H9 (cell line): Measurements from ENCODE around the gene FAAP100. TPM values are rescaled to one million over a fixed set of nuclear protein-coding genes. Genes with fewer than 3 reads are reported as not detected.

Source experiments
- DNase-seq: peaks from one replicate; pipeline ENCODE4 v3.0.0-alpha.2; 2017
- H2AFZ ChIP-seq: one replicate; pipeline ENCODE4 v1.6.1; 2013; ENCODE audit warnings: mild to moderate bottlenecking, low read length, control low read depth, moderate library complexity
- H2AK5ac ChIP-seq: 2 replicates; pipeline ENCODE4 v1.6.1; 2013; ENCODE audit warnings: low read length, control low read depth, mixed read lengths; ENCODE audit not compliant: insufficient read length
- H2BK120ac ChIP-seq: one replicate; pipeline ENCODE4 v1.6.1; 2013; ENCODE audit warnings: low read depth, mild to moderate bottlenecking, low read length, control low read depth, inconsistent platforms; ENCODE audit not compliant: poor library complexity, severe bottlenecking
- H2BK12ac ChIP-seq: 2 replicates; pipeline ENCODE4 v1.6.1; 2013; ENCODE audit warnings: low read length, control low read depth, mixed read lengths, low read depth; ENCODE audit not compliant: insufficient read length
- H2BK15ac ChIP-seq: 2 replicates; pipeline ENCODE4 v1.6.1; 2013; ENCODE audit warnings: low read depth, low read length, control low read depth
- H2BK20ac ChIP-seq: one replicate; pipeline ENCODE4 v1.6.1; 2013; ENCODE audit warnings: low read depth, mild to moderate bottlenecking, low read length, control low read depth, inconsistent platforms; ENCODE audit not compliant: poor library complexity, severe bottlenecking
- H2BK5ac ChIP-seq: 2 replicates; pipeline ENCODE4 v1.6.1; 2013; ENCODE audit warnings: low read length, control low read depth, mixed read lengths; ENCODE audit not compliant: insufficient read length
- H3K14ac ChIP-seq: 2 replicates; pipeline ENCODE4 v1.6.1; 2013; ENCODE audit warnings: low read length, control low read depth; ENCODE audit not compliant: insufficient read depth
- H3K18ac ChIP-seq: 2 replicates; pipeline ENCODE4 v1.6.1; 2013; ENCODE audit warnings: low read depth, mild to moderate bottlenecking, mixed read lengths, low read length, control low read depth; ENCODE audit not compliant: insufficient read length
- H3K23ac ChIP-seq: 2 replicates; pipeline ENCODE4 v1.6.1; 2013; ENCODE audit warnings: low read length, control low read depth, mixed read lengths, low read depth; ENCODE audit not compliant: insufficient read length
- H3K23me2 ChIP-seq: 2 replicates; pipeline ENCODE4 v1.6.1; 2013; ENCODE audit warnings: low read depth, mild to moderate bottlenecking, mixed read lengths, low read length, control low read depth; ENCODE audit not compliant: insufficient read length, poor library complexity, severe bottlenecking
- H3K27ac ChIP-seq: 2 replicates; pipeline ENCODE4 v1.5.1; 2013; ENCODE audit warnings: low read length, control low read depth, mixed read lengths, low read depth; ENCODE audit not compliant: insufficient read length
- H3K27me3 ChIP-seq: 2 replicates; pipeline ENCODE4 v1.6.1; 2013; ENCODE audit warnings: low read length, control low read depth, inconsistent platforms; ENCODE audit not compliant: insufficient read depth
- H3K4ac ChIP-seq: 2 replicates; pipeline ENCODE4 v1.6.1; 2013; ENCODE audit warnings: low read depth, mild to moderate bottlenecking, control low read depth, inconsistent platforms, low read length, moderate library complexity
- H3K4me1 ChIP-seq: 2 replicates; pipeline ENCODE4 v1.6.1; 2013; ENCODE audit warnings: low read length, control low read depth, inconsistent platforms; ENCODE audit not compliant: insufficient read depth
- H3K4me2 ChIP-seq: 2 replicates; pipeline ENCODE4 v1.6.1; 2013; ENCODE audit warnings: low read length, control low read depth, mixed read lengths; ENCODE audit not compliant: insufficient read length, insufficient read depth
- H3K56ac ChIP-seq: 2 replicates; pipeline ENCODE4 v1.6.1; 2013; ENCODE audit warnings: low read depth, mild to moderate bottlenecking, mixed read lengths, low read length, control low read depth; ENCODE audit not compliant: insufficient read length
- H3K79me1 ChIP-seq: 2 replicates; pipeline ENCODE4 v1.6.1; 2013; ENCODE audit warnings: low read depth, mild to moderate bottlenecking, moderate library complexity, low read length, control low read depth, inconsistent platforms; ENCODE audit not compliant: insufficient read depth, poor library complexity, severe bottlenecking
- H3K79me2 ChIP-seq: 2 replicates; pipeline ENCODE4 v1.6.1; 2013; ENCODE audit warnings: low read length, control low read depth, inconsistent platforms; ENCODE audit not compliant: insufficient read depth
- H3K9ac ChIP-seq: 2 replicates; pipeline ENCODE4 v1.6.1; 2013; ENCODE audit warnings: low read length, control low read depth, mixed read lengths; ENCODE audit not compliant: insufficient read length; ENCODE audit errors: extremely low read depth
- H3K9me3 ChIP-seq: one replicate; pipeline ENCODE4 v1.6.1; 2013; ENCODE audit warnings: low read depth, low read length, inconsistent platforms; ENCODE audit not compliant: control insufficient read depth
- H3T11ph ChIP-seq: one replicate; pipeline ENCODE4 v1.6.1; 2013; ENCODE audit warnings: mild to moderate bottlenecking, low read length, control low read depth, inconsistent platforms
- H4K20me1 ChIP-seq: one replicate; pipeline ENCODE4 v1.6.1; 2013; ENCODE audit not compliant: control insufficient read depth, insufficient read length, insufficient read depth
- H4K5ac ChIP-seq: 2 replicates; pipeline ENCODE4 v1.6.1; 2013; ENCODE audit warnings: low read depth, mild to moderate bottlenecking, mixed read lengths, low read length, control low read depth; ENCODE audit not compliant: insufficient read length
- H4K8ac ChIP-seq: replicated peaks from 2 replicates; pipeline ENCODE4 v1.6.1; 2013; ENCODE audit warnings: low read length, control low read depth, mixed read lengths, low read depth; ENCODE audit not compliant: insufficient read length
- H4K91ac ChIP-seq: 2 replicates; pipeline ENCODE4 v1.6.1; 2013; ENCODE audit warnings: low read depth, mild to moderate bottlenecking, moderate library complexity, mixed read lengths, low read length, control low read depth; ENCODE audit not compliant: insufficient read length
- H3K27ac Mint-ChIP-seq, 3 experiments: 2 replicates in 2 of 3; 3 replicates in 1 of 3; pipeline ENCODE4 v1.8.0; 2020 to 2021; ENCODE audit warnings: mixed read lengths in 3 of 3, mild to moderate bottlenecking in 1 of 3, moderate library complexity in 1 of 3
- H3K27me3 Mint-ChIP-seq: 2 replicates; pipeline ENCODE4 v1.8.0; 2021; ENCODE audit warnings: low read depth, mild to moderate bottlenecking, moderate library complexity, mixed read lengths
- H3K36me3 Mint-ChIP-seq, 3 experiments: 2 replicates in 2 of 3; 3 replicates in 1 of 3; pipeline ENCODE4 v1.8.0; 2020 to 2021; ENCODE audit warnings: low read depth in 3 of 3, mixed read lengths in 3 of 3; ENCODE audit not compliant: insufficient read depth in 1 of 3
- H3K4me1 Mint-ChIP-seq, 2 experiments: 2 replicates each; pipeline ENCODE4 v1.8.0; 2020; ENCODE audit warnings: mixed read lengths in 2 of 2
- H3K4me3 Mint-ChIP-seq, 2 experiments: 2 replicates in 1 of 2; 3 replicates in 1 of 2; pipeline ENCODE4 v1.8.0; 2020 to 2021; ENCODE audit warnings: mild to moderate bottlenecking in 2 of 2, mixed read lengths in 2 of 2, moderate library complexity in 1 of 2
- H3K9me3 Mint-ChIP-seq, 2 experiments: 2 replicates in 1 of 2; 3 replicates in 1 of 2; pipeline ENCODE4 v1.8.0; 2020; ENCODE audit warnings: mild to moderate bottlenecking in 2 of 2, mixed read lengths in 2 of 2, moderate library complexity in 1 of 2
- WGBS: extraction: QIAGEN DNeasy Blood & Tissue Kit; methylation state at CpG from one replicate; pipeline ENCODE4 v1.1.7; 2013; ENCODE audit warnings: missing lambda C conversion rate, low lambda C conversion rate, mixed read lengths; ENCODE audit not compliant: insufficient read length; ENCODE audit errors: extremely low coverage; 5-methylcytosine and 5-hydroxymethylcytosine counted together
- total RNA-seq: library from RNA; stranded (reverse); gene quantifications from 2 replicates; pipeline ENCODE4 v1.2.1, GENCODE V29; 2021
- TF ChIP-seq, protein P1 (sequence below): fragments of 200-600 bp; sonication (generic); conservative IDR thresholded peaks from 3 replicates; pipeline ENCODE4 v1.8.0; 2021; ENCODE audit warnings: antibody characterized with exemption, mild to moderate bottlenecking

Gene FAAP100
- total RNA-seq, 1 experiment from 2014 or later: 54.0 TPM

DNA sequence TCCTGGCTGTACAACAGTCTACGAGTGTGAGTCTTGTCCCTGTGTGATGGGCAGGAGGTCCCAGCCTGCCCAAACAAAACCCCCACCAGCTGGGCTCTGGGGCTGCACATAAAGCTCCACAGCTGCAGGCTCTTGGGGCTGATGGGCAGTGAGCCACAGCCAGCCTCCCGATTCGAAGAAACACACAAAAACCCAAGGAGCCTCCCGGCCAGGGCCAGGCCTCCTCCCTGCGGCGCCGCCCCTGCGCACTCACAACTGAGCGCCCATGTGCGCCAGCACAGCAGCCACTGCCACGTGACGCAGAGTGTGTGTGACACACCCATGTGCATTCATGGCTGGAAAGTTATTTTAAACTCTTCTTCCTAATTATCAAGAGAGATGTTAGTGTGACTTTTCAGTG lies 30.6 kb upstream of the FAAP100 start:
- no peaks in the 10 kb centered on the region for H3K4me1 ChIP-seq
- H4K20me1 ChIP-seq: no peaks in the 10 kb centered on the region
- no peak overlapping the region for H3K4me2 ChIP-seq
- H2BK20ac ChIP-seq: no peak overlapping the region
- no peaks in the 10 kb centered on the region for H3K79me1 ChIP-seq
- no peak overlapping the region for H3K23ac ChIP-seq
- no peak overlapping the region for H4K5ac ChIP-seq
- no peak overlapping the region for H2AK5ac ChIP-seq
- no peak overlapping the region for H3K56ac ChIP-seq
- TF ChIP-seq, protein P1, sequence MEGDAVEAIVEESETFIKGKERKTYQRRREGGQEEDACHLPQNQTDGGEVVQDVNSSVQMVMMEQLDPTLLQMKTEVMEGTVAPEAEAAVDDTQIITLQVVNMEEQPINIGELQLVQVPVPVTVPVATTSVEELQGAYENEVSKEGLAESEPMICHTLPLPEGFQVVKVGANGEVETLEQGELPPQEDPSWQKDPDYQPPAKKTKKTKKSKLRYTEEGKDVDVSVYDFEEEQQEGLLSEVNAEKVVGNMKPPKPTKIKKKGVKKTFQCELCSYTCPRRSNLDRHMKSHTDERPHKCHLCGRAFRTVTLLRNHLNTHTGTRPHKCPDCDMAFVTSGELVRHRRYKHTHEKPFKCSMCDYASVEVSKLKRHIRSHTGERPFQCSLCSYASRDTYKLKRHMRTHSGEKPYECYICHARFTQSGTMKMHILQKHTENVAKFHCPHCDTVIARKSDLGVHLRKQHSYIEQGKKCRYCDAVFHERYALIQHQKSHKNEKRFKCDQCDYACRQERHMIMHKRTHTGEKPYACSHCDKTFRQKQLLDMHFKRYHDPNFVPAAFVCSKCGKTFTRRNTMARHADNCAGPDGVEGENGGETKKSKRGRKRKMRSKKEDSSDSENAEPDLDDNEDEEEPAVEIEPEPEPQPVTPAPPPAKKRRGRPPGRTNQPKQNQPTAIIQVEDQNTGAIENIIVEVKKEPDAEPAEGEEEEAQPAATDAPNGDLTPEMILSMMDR: no peak
- no peak overlapping the region for H3K27ac ChIP-seq
- no peak overlapping the region for H2BK12ac ChIP-seq
- Mint-ChIP-seq H3K4me3 (no peak overlapping the region), H3K27me3 (peaks cover 3% of the 10 kb centered on the region), H3K4me1 (no peaks in the 10 kb centered on the region), H3K9me3 (no peaks in the 10 kb centered on the region), H3K27ac (no peak overlapping the region), H3K36me3 (peaks cover 36 to 82% (median 82%) of the 10 kb centered on the region in 3 experiments)
- H3K18ac ChIP-seq: no peak overlapping the region
- H3K4ac ChIP-seq: no peak overlapping the region
- no peaks in the 10 kb centered on the region for H3K27me3 ChIP-seq
- H3K14ac ChIP-seq: no peak overlapping the region
- H3K9me3 ChIP-seq: no peaks in the 10 kb centered on the region
- H3K23me2 ChIP-seq: no peaks in the 10 kb centered on the region
- H3K79me2 ChIP-seq: no peaks in the 10 kb centered on the region
- H2BK120ac ChIP-seq: no peak overlapping the region
- H3K9ac ChIP-seq: no peak overlapping the region
- H2BK15ac ChIP-seq: no peak overlapping the region
- no peak overlapping the region for H4K8ac ChIP-seq
- H4K91ac ChIP-seq: no peak overlapping the region
- DNase-seq: no peak
- no peak overlapping the region for H2AFZ ChIP-seq
- no CpG with 5 or more reads among the region's 12 CpGs for WGBS
- H2BK5ac ChIP-seq: no peak overlapping the region
- no peak overlapping the region for H3T11ph ChIP-seq
